Activated CD8-positive, alpha-beta memory T cell treated with anti-CD3 and anti-CD28 coated beads, Interleukin-2, amount 10 ng/mL, durations not matched to agents 7 days and 5 days (primary cell): ENCODE data around the gene C19orf25. TPM values are rescaled to one million over a fixed set of nuclear protein-coding genes. Genes with fewer than 3 reads are reported as not detected.
A peak's percentile ranks its signal among the peaks of the same experiment; 100 is the strongest.
"Not testable (repeated sequence)": the region's sequence is repeated elsewhere in the genome, so short reads cannot be mapped to it uniquely, and the experiment has no call there.

ENCODE experiments used
- ATAC-seq: fragments of 150-1000 bp; cut with Tn5 transposase; one replicate; pipeline ENCODE4 v1.10.0; 2021; ENCODE audit warnings: moderate library complexity
- CTCF ChIA-PET: fragments of 350-600 bp; sonication (Branson Sonifier 250); formaldehyde crosslinking; loops from one replicate; lab custom pipeline; 2021; ENCODE audit warnings: antibody characterized with exemption; lab: Charles Lee
- DNase-seq: peaks from one replicate; pipeline ENCODE4 v3.0.0-alpha.2; 2020
- H3K27ac Mint-ChIP-seq: one replicate; pipeline ENCODE4 v1.8.0; 2021; ENCODE audit warnings: mild to moderate bottlenecking, mixed read lengths
- H3K27me3 Mint-ChIP-seq: one replicate; pipeline ENCODE4 v1.8.0; 2021; ENCODE audit warnings: mixed read lengths
- H3K36me3 Mint-ChIP-seq: one replicate; pipeline ENCODE4 v1.8.0; 2021; ENCODE audit warnings: mild to moderate bottlenecking, mixed read lengths
- H3K4me1 Mint-ChIP-seq: one replicate; pipeline ENCODE4 v1.8.0; 2021; ENCODE audit warnings: mixed read lengths
- H3K4me3 Mint-ChIP-seq: one replicate; pipeline ENCODE4 v1.8.0; 2021; ENCODE audit warnings: mild to moderate bottlenecking, moderate library complexity, mixed read lengths
- H3K9me3 Mint-ChIP-seq: one replicate; pipeline ENCODE4 v1.8.0; 2022; ENCODE audit warnings: low read depth, mixed read lengths
- total RNA-seq, 2 experiments: library from RNA; stranded (reverse); gene quantifications; one replicate each; pipeline ENCODE4 v1.2.3, GENCODE V29; 2021

Gene C19orf25
- total RNA-seq, 2 experiments from 2014 or later, result 43.3 to 48.9 TPM

GRCh38 chr19:1520203-1520780 lies 41.3 kb upstream of the C19orf25 start:
- Mint-ChIP-seq H3K36me3 (no peaks in the 10 kb centered on the region), H3K27me3 (peaks cover 19% of the 10 kb centered on the region), H3K4me1 (peaks cover 4% of the 10 kb centered on the region), H3K27ac (no peak overlapping the region), H3K9me3 (no peaks in the 10 kb centered on the region), H3K4me3 (no peak overlapping the region)
- DNase-seq (no peak), ATAC-seq (no peak)
- CTCF ChIA-PET, result interaction anchor here (0.8 kb wide), 1 partner anchor 26 kb away, joined by 3 read pairs; no protein-coding TSS in a partner anchor

- H3K9me3 Mint-ChIP-seq, H3K27ac Mint-ChIP-seq, H3K4me1 Mint-ChIP-seq, H3K4me3 Mint-ChIP-seq, H3K36me3 Mint-ChIP-seq, DNase-seq, ATAC-seq: not testable (repeated sequence)
- CTCF ChIA-PET, result interaction anchor here (0.8 kb wide), 1 partner anchor 26 kb away, joined by 3 read pairs; no protein-coding TSS in a partner anchor
- H3K27me3 Mint-ChIP-seq, result peaks cover 16% of the 10 kb centered on the region
These were observed 40.8 kb upstream of the C19orf25 start for GRCh38 chr19:1519802-1520201.

DNA sequence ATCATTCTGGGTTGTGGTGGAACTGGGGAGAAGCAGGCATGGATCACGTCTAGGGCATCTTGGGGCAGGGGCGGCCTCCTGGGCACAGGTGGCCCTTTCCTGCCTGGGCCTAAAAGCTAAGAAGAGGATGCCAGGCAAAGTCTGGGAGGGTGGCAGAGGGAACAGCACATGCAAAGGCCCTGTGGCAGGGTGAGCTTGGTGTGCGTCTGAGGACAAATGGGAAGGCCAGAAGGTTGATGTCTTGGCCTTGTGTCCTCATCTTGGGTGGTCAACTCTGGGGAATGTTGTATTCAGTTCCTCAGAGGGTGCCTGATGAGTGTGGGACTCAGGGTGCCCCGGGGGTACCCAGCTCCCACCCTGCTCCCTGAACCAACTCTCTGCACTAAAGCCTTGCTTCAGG lies 39.5 kb upstream of the C19orf25 start:
- no peaks in the 10 kb centered on the region for H3K4me1 Mint-ChIP-seq

GRCh38 chr19:1516395-1516753 lies 37.4 kb upstream of the C19orf25 start:
- Mint-ChIP-seq H3K4me3 (no peak overlapping the region), H3K27me3 (peaks cover 5% of the 10 kb centered on the region), H3K4me1 (peaks cover 2% of the 10 kb centered on the region), H3K27ac (no peak overlapping the region), H3K36me3 (no peaks in the 10 kb centered on the region), H3K9me3 (no peaks in the 10 kb centered on the region)
- DNase-seq (no peak), ATAC-seq (no peak)
- CTCF ChIA-PET, result no interaction called here

More for the DNA sequence above, 39.5 kb upstream of the C19orf25 start:
- CTCF ChIA-PET, result no interaction called here
- H3K27ac Mint-ChIP-seq, result no peak overlapping the region
- ATAC-seq, result no peak
- DNase-seq, result no peak
- H3K27me3 Mint-ChIP-seq, result peaks cover 9% of the 10 kb centered on the region
- no peaks in the 10 kb centered on the region for H3K36me3 Mint-ChIP-seq
- H3K4me3 Mint-ChIP-seq, result no peak overlapping the region
- no peaks in the 10 kb centered on the region for H3K9me3 Mint-ChIP-seq

- peaks cover 11% of the 10 kb centered on the region for H3K27me3 Mint-ChIP-seq
- CTCF ChIA-PET, result interaction anchor here (0.7 kb wide), 1 partner anchor 78 kb away, joined by 3 read pairs; no protein-coding TSS in a partner anchor
- H3K4me1 Mint-ChIP-seq, result peaks cover 2% of the 10 kb centered on the region
- H3K9me3 Mint-ChIP-seq, result no peaks in the 10 kb centered on the region
- H3K27ac Mint-ChIP-seq, result no peak overlapping the region
- no peaks in the 10 kb centered on the region for H3K36me3 Mint-ChIP-seq
- no peak for ATAC-seq
- DNase-seq, result no peak
- H3K4me3 Mint-ChIP-seq, result no peak overlapping the region
These were observed 36.1 kb upstream of the C19orf25 start for GRCh38 chr19:1514986-1515721.

- Mint-ChIP-seq H3K36me3 (no peaks in the 10 kb centered on the region), H3K9me3 (no peaks in the 10 kb centered on the region), H3K4me1 (peaks cover 2% of the 10 kb centered on the region), H3K27me3 (peaks cover 17% of the 10 kb centered on the region), H3K27ac (no peak overlapping the region), H3K4me3 (no peak overlapping the region)
- CTCF ChIA-PET, result interaction anchor here (0.7 kb wide), 1 partner anchor 77 kb away, joined by 3 read pairs; no protein-coding TSS in a partner anchor
- ATAC-seq (no peak), DNase-seq (no peak)
These were observed 35.3 kb upstream of the C19orf25 start for GRCh38 chr19:1514295-1514661.

GRCh38 chr19:1513499-1514294 lies 34.7 kb upstream of the C19orf25 start:
- CTCF ChIA-PET, result interaction anchor here (0.7 kb wide), 1 partner anchor 46 kb away, joined by 3 read pairs; no protein-coding TSS in a partner anchor
- no peaks in the 10 kb centered on the region for H3K9me3 Mint-ChIP-seq
- DNase-seq, result peak; percentile 76
- no peaks in the 10 kb centered on the region for H3K36me3 Mint-ChIP-seq
- peaks cover 19% of the 10 kb centered on the region for H3K27me3 Mint-ChIP-seq
- ATAC-seq, result peak; percentile 59
- H3K27ac Mint-ChIP-seq, result no peak overlapping the region
- H3K4me1 Mint-ChIP-seq, result peaks cover 2% of the 10 kb centered on the region
- H3K4me3 Mint-ChIP-seq, result no peak overlapping the region

- Mint-ChIP-seq H3K36me3 (no peaks in the 10 kb centered on the region), H3K4me3 (peak within 1 kb of the TSS; percentile 57), H3K27me3 (peaks cover 21% of the 10 kb centered on the region), H3K9me3 (no peaks in the 10 kb centered on the region), H3K27ac (no peak within 1 kb of the TSS), H3K4me1 (peaks cover 2% of the 10 kb centered on the region)
- CTCF ChIA-PET, result interaction anchor here (0.7 kb wide), 1 partner anchor 46 kb away, joined by 3 read pairs; no protein-coding TSS in a partner anchor
- DNase-seq, result peak; percentile 75
- peak; percentile 87 for ATAC-seq
These were observed 33.9 kb upstream of the C19orf25 start, which contains the start of gene ADAMTSL5 for GRCh38 chr19:1512671-1513498. Gene ADAMTSL5, minus strand, starts transcription at chr19:1513019. Its CDS starts 2,076 bp downstream, at chr19:1510943.

GRCh38 chr19:1511318-1512317 lies 32.6 kb upstream of the C19orf25 start:
- H3K36me3 Mint-ChIP-seq, result no peaks in the 10 kb centered on the region
- DNase-seq (no peak), ATAC-seq (no peak)
- peaks cover 21% of the 10 kb centered on the region for H3K27me3 Mint-ChIP-seq
- no peak overlapping the region for H3K27ac Mint-ChIP-seq
- peak overlapping the region; percentile 57 for H3K4me3 Mint-ChIP-seq
- H3K9me3 Mint-ChIP-seq, result no peaks in the 10 kb centered on the region
- CTCF ChIA-PET, result no interaction called here
- H3K4me1 Mint-ChIP-seq, result peaks cover 6% of the 10 kb centered on the region

DNA sequence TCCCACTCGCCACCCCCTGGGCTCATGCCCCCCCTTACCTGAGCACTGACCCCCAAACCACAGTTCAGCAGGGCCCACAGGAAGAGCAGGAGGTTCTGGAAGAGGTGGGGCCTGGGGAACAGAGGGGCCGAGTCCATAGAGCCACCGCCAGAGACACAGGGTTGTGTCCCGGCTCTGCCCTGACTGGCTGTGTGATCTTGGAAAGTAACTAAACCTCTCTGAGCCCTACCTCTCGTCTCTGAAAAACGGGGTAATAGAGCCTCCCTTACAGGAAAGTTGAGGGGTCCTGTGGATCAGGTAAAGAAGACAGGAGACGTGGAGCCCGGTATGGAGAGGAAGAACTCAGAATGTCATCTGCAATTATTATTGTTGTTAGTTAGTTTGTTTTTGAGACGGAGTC lies 31.8 kb upstream of the C19orf25 start:
- ATAC-seq (no peak), DNase-seq (no peak)
- peaks cover 6% of the 10 kb centered on the region for H3K4me1 Mint-ChIP-seq
- H3K27me3 Mint-ChIP-seq, result peaks cover 21% of the 10 kb centered on the region
- H3K36me3 Mint-ChIP-seq, result no peaks in the 10 kb centered on the region
- no peak overlapping the region for H3K4me3 Mint-ChIP-seq
- no peak overlapping the region for H3K27ac Mint-ChIP-seq
- CTCF ChIA-PET, result no interaction called here
- H3K9me3 Mint-ChIP-seq, result peaks cover 2% of the 10 kb centered on the region

DNA sequence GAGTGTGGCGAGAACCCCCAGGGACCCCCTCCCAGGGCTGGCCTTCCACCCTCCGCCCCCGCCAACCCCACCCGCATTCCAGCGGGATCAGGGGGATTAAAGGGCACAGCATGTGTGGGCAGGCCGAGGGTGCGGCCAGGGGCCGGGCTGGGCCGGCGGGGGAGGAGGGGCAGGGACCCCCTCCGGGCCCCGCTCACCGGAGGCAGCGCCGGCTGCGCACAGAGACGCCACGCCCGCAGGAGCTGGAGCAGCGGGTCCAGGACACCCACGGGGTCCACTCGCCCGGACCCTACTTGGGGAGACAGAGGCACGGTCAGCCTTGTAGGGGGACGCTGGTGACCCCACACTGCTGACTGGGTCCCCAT lies 31.4 kb upstream of the C19orf25 start:
- peaks cover 2% of the 10 kb centered on the region for H3K9me3 Mint-ChIP-seq
- ATAC-seq (no peak), DNase-seq (no peak)
- H3K27me3 Mint-ChIP-seq, result peaks cover 21% of the 10 kb centered on the region
- no peak overlapping the region for H3K4me3 Mint-ChIP-seq
- no peaks in the 10 kb centered on the region for H3K36me3 Mint-ChIP-seq
- no peak overlapping the region for H3K27ac Mint-ChIP-seq
- H3K4me1 Mint-ChIP-seq, result peaks cover 6% of the 10 kb centered on the region
- CTCF ChIA-PET, result no interaction called here
